ENCODE results near the gene ACP7.

- TF ChIP-seq CTCF (IDR thresholded peaks at IDR 0.05) (no peak), POLR2A (IDR thresholded peaks at IDR 0.05) (no peak)
These were observed 71.6 kb downstream of the ACP7 start for GRCh38 chr19:39155741-39156140.
